SJCRH30 (cell line): ENCODE data around the gene NDFIP2. TPM values are rescaled to one million over a fixed set of nuclear protein-coding genes. Genes with fewer than 3 reads are reported as not detected.

Experiments
- DNase-seq, 2 experiments: peaks; one replicate each; pipeline ENCODE4 v3.0.0-alpha.2; 2015 to 2020
- H3K27ac ChIP-seq: fragments of 250-450 bp; sonication (Bioruptor Pico); 2 replicates; pipeline ENCODE4 v1.5.1; 2020; ENCODE audit warnings: mild to moderate bottlenecking, moderate library complexity
- H3K27me3 ChIP-seq: fragments of 250-450 bp; sonication (Bioruptor Pico); 2 replicates; pipeline ENCODE4 v1.5.1; 2020; ENCODE audit warnings: mild to moderate bottlenecking, moderate library complexity
- H3K36me3 ChIP-seq: fragments of 250-450 bp; sonication (Bioruptor Pico); 2 replicates; pipeline ENCODE4 v1.5.1; 2020; ENCODE audit warnings: mild to moderate bottlenecking, moderate library complexity
- H3K4me1 ChIP-seq: fragments of 250-450 bp; sonication (Bioruptor Pico); 2 replicates; pipeline ENCODE4 v1.5.1; 2020; ENCODE audit warnings: mild to moderate bottlenecking, moderate library complexity
- H3K4me3 ChIP-seq: fragments of 250-450 bp; sonication (Bioruptor Pico); 2 replicates; pipeline ENCODE4 v1.5.1; 2020; ENCODE audit warnings: mild to moderate bottlenecking, moderate library complexity
- H3K9me3 ChIP-seq: fragments of 250-450 bp; sonication (Bioruptor Pico); replicated peaks from 2 replicates; pipeline ENCODE4 v1.5.1; 2020; ENCODE audit warnings: mild to moderate bottlenecking, moderate library complexity
- total RNA-seq: library from RNA; depleted of rRNA; stranded (reverse); fragments of >200 nt; shearing (Covaris generic); gene quantifications from 2 replicates; pipeline ENCODE4 v1.2.3, GENCODE V29; 2014

NDFIP2 gene
- total RNA-seq, 1 experiment from 2014 or later, result 55.7 TPM

DNA sequence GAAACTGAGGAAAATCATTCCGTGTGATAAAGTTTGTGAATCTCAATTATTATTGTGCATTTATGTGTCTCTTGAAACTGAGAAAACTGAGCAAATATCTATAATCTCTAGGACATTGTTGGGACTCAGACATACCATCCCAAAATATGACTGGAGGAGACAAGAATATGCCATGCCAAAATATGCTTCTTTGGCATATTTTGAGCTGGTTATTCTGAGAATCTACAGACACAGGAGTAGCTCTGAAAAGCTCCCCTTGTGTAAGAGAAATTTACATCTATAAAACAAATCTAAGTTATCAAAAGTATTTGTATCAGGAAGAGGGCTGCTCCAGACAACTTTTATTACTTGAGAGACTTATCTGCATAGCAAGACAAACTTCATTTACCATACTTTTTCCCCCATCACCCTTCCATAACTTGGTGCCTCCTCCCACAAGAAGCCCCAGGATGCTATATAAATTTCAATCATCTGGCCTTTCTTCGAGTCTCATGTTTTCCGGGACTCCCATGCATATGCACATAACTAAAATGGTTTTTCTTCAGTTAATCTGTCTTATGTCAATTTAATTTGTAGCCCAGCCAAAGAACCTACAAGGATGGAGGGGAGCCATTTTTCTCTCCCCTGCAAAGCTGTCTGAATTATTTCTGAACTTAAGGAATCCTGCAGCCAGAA is 28.6 kb upstream of the NDFIP2 start:
- peaks cover 5% of the 10 kb centered on the region; the same call in 1 of the 2 replicates for H3K4me1 ChIP-seq
- no peaks in the 10 kb centered on the region for H3K27me3 ChIP-seq
- H3K9me3 ChIP-seq, result no peaks in the 10 kb centered on the region
- H3K27ac ChIP-seq, result no peak overlapping the region
- no peak for DNase-seq
- H3K4me3 ChIP-seq, result no peak overlapping the region
- no peaks in the 10 kb centered on the region; the same call in 1 of the 2 replicates for H3K36me3 ChIP-seq

DNA sequence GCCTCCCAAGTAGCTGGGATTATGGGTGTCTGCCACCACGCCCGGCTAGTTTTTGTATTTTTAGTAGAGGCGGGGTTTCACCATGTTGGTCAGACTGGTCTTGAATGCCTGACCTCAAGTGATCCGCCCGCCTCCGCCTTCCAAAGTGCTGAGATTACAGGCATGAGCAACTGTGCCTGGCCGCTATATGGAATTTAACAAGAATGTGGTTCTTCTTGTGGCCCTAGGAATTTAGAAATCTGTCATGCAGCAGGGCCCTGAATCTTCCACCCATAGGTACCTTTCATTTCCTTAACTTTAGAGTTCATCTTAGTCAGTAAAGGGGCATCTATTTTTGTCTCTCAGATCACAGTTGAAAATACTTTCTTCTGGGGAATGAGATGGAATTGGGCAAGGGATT is 25.6 kb upstream of the NDFIP2 start:
- no peak overlapping the region for H3K27ac ChIP-seq
- no peaks in the 10 kb centered on the region; the same call in 1 of the 2 replicates for H3K36me3 ChIP-seq
- H3K27me3 ChIP-seq, result no peaks in the 10 kb centered on the region
- H3K9me3 ChIP-seq, result no peaks in the 10 kb centered on the region
- H3K4me1 ChIP-seq, result peaks cover 5% of the 10 kb centered on the region; the same call in 1 of the 2 replicates
- no peak overlapping the region for H3K4me3 ChIP-seq
- DNase-seq, result peak in 1 of 2 experiments; percentile 17

DNA sequence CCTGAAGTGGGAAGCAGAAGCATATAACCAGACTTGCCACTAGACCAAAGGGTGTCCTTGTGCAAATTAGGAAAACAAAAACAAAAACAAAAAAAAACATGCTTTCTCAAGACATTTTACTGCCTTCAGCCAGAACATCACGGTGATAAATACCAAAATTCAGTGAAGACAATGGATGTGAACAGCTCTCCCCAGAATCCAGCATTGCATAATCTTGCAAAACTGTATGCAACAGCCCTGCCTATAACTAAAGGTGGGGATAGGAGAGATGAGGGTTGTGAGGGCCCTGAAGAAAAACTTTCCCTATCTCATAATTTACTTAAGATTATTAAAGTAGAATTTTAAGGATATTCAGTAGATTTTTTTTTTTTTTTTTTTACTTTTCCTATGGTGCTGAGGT is 24.9 kb upstream of the NDFIP2 start:
- no peaks in the 10 kb centered on the region for H3K9me3 ChIP-seq

GRCh38 chr13:79456656-79457365 is 24.1 kb upstream of the NDFIP2 start:
- no peak overlapping the region for H3K4me3 ChIP-seq
- H3K4me1 ChIP-seq, result peaks cover 3% of the 10 kb centered on the region; the same call in 1 of the 2 replicates
- no peak for DNase-seq
- H3K36me3 ChIP-seq, result no peaks in the 10 kb centered on the region; the same call in 1 of the 2 replicates
- H3K9me3 ChIP-seq, result no peaks in the 10 kb centered on the region
- no peak overlapping the region for H3K27ac ChIP-seq
- H3K27me3 ChIP-seq, result no peaks in the 10 kb centered on the region

More for the DNA sequence above, 24.9 kb upstream of the NDFIP2 start:
- no peak for DNase-seq
- no peaks in the 10 kb centered on the region for H3K27me3 ChIP-seq
- peaks cover 5% of the 10 kb centered on the region; the same call in 1 of the 2 replicates for H3K4me1 ChIP-seq
- no peak overlapping the region for H3K4me3 ChIP-seq
- no peak overlapping the region for H3K27ac ChIP-seq
- no peaks in the 10 kb centered on the region; the same call in 1 of the 2 replicates for H3K36me3 ChIP-seq

DNA sequence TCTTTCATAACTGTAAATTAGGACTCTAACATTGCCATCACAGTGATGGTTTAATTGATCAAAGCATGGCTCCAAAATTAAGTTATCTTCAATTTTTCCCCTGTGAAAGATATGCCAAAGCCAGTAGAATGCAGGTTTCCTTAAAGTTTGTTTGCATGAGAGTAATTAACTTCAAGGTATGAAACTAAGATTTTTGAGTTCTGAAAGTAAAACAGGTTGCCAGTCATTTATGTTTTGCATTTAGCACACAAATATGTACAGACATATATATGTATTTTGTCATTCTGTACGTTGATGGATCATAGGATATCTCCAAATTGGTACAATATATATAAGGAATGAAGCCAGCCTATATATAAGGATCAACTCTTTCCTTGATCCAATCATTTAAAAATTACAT is 23.6 kb upstream of the NDFIP2 start:
- no peaks in the 10 kb centered on the region for H3K4me1 ChIP-seq
- H3K27me3 ChIP-seq, result no peaks in the 10 kb centered on the region
- no peaks in the 10 kb centered on the region; the same call in 1 of the 2 replicates for H3K36me3 ChIP-seq
- no peak for DNase-seq
- H3K27ac ChIP-seq, result no peak overlapping the region
- H3K4me3 ChIP-seq, result no peak overlapping the region
- H3K9me3 ChIP-seq, result no peaks in the 10 kb centered on the region

- no peak overlapping the region for H3K4me3 ChIP-seq
- DNase-seq, result no peak
- H3K27ac ChIP-seq, result no peak overlapping the region
- H3K27me3 ChIP-seq, result no peaks in the 10 kb centered on the region
- no peaks in the 10 kb centered on the region; the same call in 1 of the 2 replicates for H3K36me3 ChIP-seq
- no peaks in the 10 kb centered on the region for H3K4me1 ChIP-seq
- H3K9me3 ChIP-seq, result no peaks in the 10 kb centered on the region
Observed at GRCh38 chr13:79457948-79458347, 23.0 kb upstream of the NDFIP2 start.

GRCh38 chr13:79458436-79458835 is 22.5 kb upstream of the NDFIP2 start:
- DNase-seq, result no peak
- no peak overlapping the region for H3K4me3 ChIP-seq
- H3K4me1 ChIP-seq, result no peaks in the 10 kb centered on the region
- H3K36me3 ChIP-seq, result no peaks in the 10 kb centered on the region
- no peak overlapping the region for H3K27ac ChIP-seq
- no peaks in the 10 kb centered on the region for H3K27me3 ChIP-seq
- H3K9me3 ChIP-seq, result no peaks in the 10 kb centered on the region

DNA sequence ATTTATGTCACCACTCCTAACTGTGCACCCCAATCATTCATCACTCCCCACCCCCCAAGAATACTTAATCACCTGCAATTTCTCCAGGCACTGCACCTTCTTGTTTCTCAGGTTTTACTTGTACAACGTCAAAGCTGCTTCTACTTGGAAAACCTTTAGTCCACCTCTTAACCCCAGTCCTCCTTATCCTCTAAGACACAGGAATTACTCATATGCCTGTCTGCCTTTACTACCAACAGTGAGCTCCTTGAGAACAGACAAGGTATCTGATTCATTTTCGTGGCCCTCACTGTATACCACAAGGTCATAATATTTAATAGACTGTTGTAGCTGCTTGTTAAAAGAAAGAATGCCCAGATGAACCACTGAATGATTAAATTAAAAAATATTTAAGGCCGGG is 21.0 kb upstream of the NDFIP2 start:
- no peaks in the 10 kb centered on the region for H3K4me1 ChIP-seq
- H3K27me3 ChIP-seq, result no peaks in the 10 kb centered on the region
- H3K36me3 ChIP-seq, result no peaks in the 10 kb centered on the region
- no peak overlapping the region for H3K27ac ChIP-seq
- no peak for DNase-seq
- no peak overlapping the region for H3K4me3 ChIP-seq
- no peaks in the 10 kb centered on the region for H3K9me3 ChIP-seq

GRCh38 chr13:79462895-79463294 is 18.1 kb upstream of the NDFIP2 start:
- H3K27me3 ChIP-seq, result no peaks in the 10 kb centered on the region
- no peak for DNase-seq
- no peaks in the 10 kb centered on the region for H3K36me3 ChIP-seq
- no peak overlapping the region for H3K4me3 ChIP-seq
- no peaks in the 10 kb centered on the region for H3K9me3 ChIP-seq
- H3K27ac ChIP-seq, result no peak overlapping the region
- no peaks in the 10 kb centered on the region for H3K4me1 ChIP-seq

GRCh38 chr13:79463604-79464003 is 17.4 kb upstream of the NDFIP2 start:
- H3K27ac ChIP-seq, result no peak overlapping the region
- H3K27me3 ChIP-seq, result no peaks in the 10 kb centered on the region
- no peak for DNase-seq
- H3K4me3 ChIP-seq, result no peak overlapping the region
- H3K36me3 ChIP-seq, result no peaks in the 10 kb centered on the region
- no peaks in the 10 kb centered on the region for H3K4me1 ChIP-seq
- no peaks in the 10 kb centered on the region for H3K9me3 ChIP-seq

DNA sequence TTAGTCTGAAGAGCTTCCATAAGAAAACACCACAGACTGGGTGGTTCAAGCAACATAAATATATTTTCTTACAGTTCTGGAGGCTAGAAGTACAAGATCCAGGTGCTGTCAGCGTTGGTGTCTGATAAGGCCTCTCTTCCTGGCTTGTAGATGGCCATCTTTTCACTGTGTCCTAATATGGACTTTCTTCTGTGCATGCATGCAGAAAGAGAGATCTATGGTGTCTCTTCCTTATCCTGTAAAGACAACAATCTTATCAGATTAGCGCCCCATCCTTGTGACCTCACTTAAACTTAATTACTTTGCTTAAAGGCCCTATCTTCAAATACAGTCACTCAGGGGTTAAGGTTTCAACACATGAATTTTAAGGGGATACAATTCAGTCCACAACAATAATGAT is 14.1 kb upstream of the NDFIP2 start:
- H3K27me3 ChIP-seq, result no peaks in the 10 kb centered on the region
- H3K4me3 ChIP-seq, result no peak overlapping the region
- H3K36me3 ChIP-seq, result no peaks in the 10 kb centered on the region
- H3K27ac ChIP-seq, result no peak overlapping the region
- no peaks in the 10 kb centered on the region for H3K9me3 ChIP-seq
- no peak for DNase-seq
- H3K4me1 ChIP-seq, result no peaks in the 10 kb centered on the region

DNA sequence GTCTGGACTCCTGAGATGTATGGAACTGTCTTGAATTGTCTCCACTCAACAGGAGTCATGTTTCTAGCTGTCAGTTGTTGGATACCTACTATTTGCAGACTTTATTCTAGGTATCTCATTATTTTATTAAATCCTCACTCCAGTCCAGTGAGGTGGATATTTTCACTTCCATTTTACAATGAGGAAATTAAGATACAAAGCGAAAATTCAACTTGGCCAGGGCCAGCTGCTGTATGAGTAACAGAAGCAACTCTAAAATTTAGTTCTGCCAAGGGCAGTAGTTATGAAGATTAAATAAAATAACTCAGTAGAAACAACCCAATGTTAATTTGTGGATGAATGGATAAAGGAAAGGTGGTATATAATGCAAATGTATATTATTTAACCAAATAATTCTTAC is 12.6 kb upstream of the NDFIP2 start:
- no peaks in the 10 kb centered on the region for H3K36me3 ChIP-seq
- H3K27ac ChIP-seq, result no peak overlapping the region
- H3K4me1 ChIP-seq, result no peaks in the 10 kb centered on the region
- no peaks in the 10 kb centered on the region for H3K9me3 ChIP-seq
- no peaks in the 10 kb centered on the region for H3K27me3 ChIP-seq
- no peak for DNase-seq
- H3K4me3 ChIP-seq, result no peak overlapping the region

- no peaks in the 10 kb centered on the region for H3K9me3 ChIP-seq
- no peak overlapping the region for H3K27ac ChIP-seq
- no peak for DNase-seq
- H3K4me1 ChIP-seq, result no peaks in the 10 kb centered on the region
- H3K36me3 ChIP-seq, result no peaks in the 10 kb centered on the region
- H3K4me3 ChIP-seq, result no peak overlapping the region
- no peaks in the 10 kb centered on the region for H3K27me3 ChIP-seq
Observed at GRCh38 chr13:79468819-79469218, 12.1 kb upstream of the NDFIP2 start.

DNA sequence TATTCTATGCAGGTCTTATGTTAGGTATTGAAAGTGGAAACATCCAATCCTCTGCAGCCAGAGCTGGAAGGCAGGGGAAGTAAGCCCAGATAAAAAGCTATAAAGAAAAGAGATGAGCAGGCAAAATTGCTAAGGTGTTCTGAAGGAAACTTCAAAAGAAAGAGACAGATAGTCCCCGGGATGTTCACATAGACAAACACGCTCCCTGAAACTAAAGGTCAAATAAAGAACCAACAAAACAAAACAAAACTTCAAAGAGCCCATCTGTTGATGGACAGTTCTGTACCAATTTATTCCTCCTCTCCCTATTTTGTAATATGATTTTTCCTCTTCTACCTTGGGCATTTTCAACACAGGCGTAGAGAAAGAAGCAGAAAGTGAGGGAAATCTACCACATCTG is 11.3 kb upstream of the NDFIP2 start:
- Histone ChIP-seq H3K36me3 (no peaks in the 10 kb centered on the region), H3K4me3 (no peak overlapping the region), H3K27ac (no peak overlapping the region), H3K27me3 (no peaks in the 10 kb centered on the region), H3K9me3 (no peaks in the 10 kb centered on the region), H3K4me1 (no peaks in the 10 kb centered on the region)
- no peak for DNase-seq

DNA sequence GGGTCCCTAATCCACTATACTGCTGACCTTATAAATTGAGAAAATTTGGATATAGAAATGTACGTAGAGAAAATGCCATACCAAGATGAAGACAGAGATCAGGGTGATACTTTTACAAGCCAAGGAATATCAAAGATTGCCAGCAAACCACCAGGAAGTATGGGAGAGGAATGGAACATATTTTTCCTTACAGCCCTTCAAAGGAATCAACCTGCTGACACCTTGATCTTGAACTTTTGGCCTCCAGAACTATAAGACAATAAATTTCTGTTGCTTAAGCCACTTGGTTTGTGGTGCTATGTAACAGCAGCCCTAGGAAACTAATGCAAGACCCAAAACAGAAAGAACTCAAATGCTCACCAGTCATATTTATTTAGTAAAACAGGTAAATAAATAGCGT is 10.3 kb upstream of the NDFIP2 start:
- Histone ChIP-seq H3K4me3 (no peak overlapping the region), H3K4me1 (no peaks in the 10 kb centered on the region), H3K9me3 (no peaks in the 10 kb centered on the region), H3K27ac (no peak overlapping the region), H3K27me3 (no peaks in the 10 kb centered on the region), H3K36me3 (no peaks in the 10 kb centered on the region)
- DNase-seq, result no peak
